OCI-LY7 (cell line): ENCODE data around the gene PGAP6. TPM values are rescaled to one million over a fixed set of nuclear protein-coding genes. Genes with fewer than 3 reads are reported as not detected.

Experiments used
- BruUV-seq: library from RNA; stranded (reverse); fragments of 400-500 nt; replicated peaks from 2 replicates; lab custom pipeline; 2021; lab: Mats Ljungman, UMichigan
- CTCF ChIA-PET: fragments of 300-600 bp; sonication (Branson Sonifier 250); formaldehyde crosslinking; loops from one replicate; lab custom pipeline; 2022; ENCODE audit warnings: antibody characterized with exemption; ENCODE audit not compliant: unreplicated experiment; lab: Charles Lee
- POLR2A ChIA-PET: fragments of 300-600 bp; sonication (Branson Sonifier 250); formaldehyde crosslinking; loops from one replicate; lab custom pipeline; 2022; ENCODE audit warnings: antibody characterized with exemption; lab: Charles Lee
- DNase-seq: peaks from one replicate; pipeline ENCODE4 v3.0.0-alpha.2; 2015; ENCODE audit warnings: low spot score
- H2AFZ ChIP-seq: fragments of 200-600 bp; sonication (generic), shearing (Covaris generic); 2 replicates; pipeline ENCODE4 v1.6.1; 2014; ENCODE audit warnings: mild to moderate bottlenecking, antibody characterized with exemption, low read length, moderate library complexity
- H3K27ac ChIP-seq: fragments of 200-600 bp; sonication (generic); 2 replicates; pipeline ENCODE4 v1.5.1; 2014; ENCODE audit warnings: mixed run types, low read depth, mild to moderate bottlenecking, moderate library complexity, low read length, inconsistent platforms; ENCODE audit not compliant: poor library complexity, severe bottlenecking
- H3K36me3 ChIP-seq: fragments of 200-600 bp; sonication (generic); 2 replicates; pipeline ENCODE4 v1.6.1; 2014; ENCODE audit warnings: mild to moderate bottlenecking, antibody characterized with exemption, low read length, moderate library complexity, mixed read lengths; ENCODE audit not compliant: insufficient read depth
- H3K4me1 ChIP-seq: fragments of 200-600 bp; sonication (generic); 2 replicates; pipeline ENCODE4 v1.5.1; 2014; ENCODE audit warnings: mild to moderate bottlenecking, low read length; ENCODE audit not compliant: insufficient read depth, poor library complexity, severe bottlenecking
- H3K4me2 ChIP-seq: fragments of 200-600 bp; sonication (generic); 2 replicates; pipeline ENCODE4 v1.6.1; 2014; ENCODE audit warnings: mild to moderate bottlenecking, low read length
- H3K4me3 ChIP-seq: fragments of 200-600 bp; sonication (generic); 2 replicates; pipeline ENCODE4 v1.5.1; 2014; ENCODE audit warnings: mild to moderate bottlenecking, low read depth, low read length; ENCODE audit not compliant: poor library complexity, severe bottlenecking
- H3K79me2 ChIP-seq: fragments of 200-600 bp; sonication (generic); 2 replicates; pipeline ENCODE4 v1.6.1; 2016; ENCODE audit warnings: low read depth, mild to moderate bottlenecking, low read length, moderate library complexity, mixed read lengths; ENCODE audit not compliant: insufficient read depth
- H3K9me2 ChIP-seq: fragments of 200-600 bp; sonication (generic); 2 replicates; pipeline ENCODE4 v1.6.1; 2016; ENCODE audit warnings: mild to moderate bottlenecking, low read length, mixed read lengths; ENCODE audit not compliant: insufficient read depth
- H3K9me3 ChIP-seq: fragments of 200-600 bp; sonication (generic); 2 replicates; pipeline ENCODE4 v1.6.1; 2014; ENCODE audit warnings: mild to moderate bottlenecking, mixed run types, low read length, mixed read lengths
- H4K20me1 ChIP-seq: fragments of 200-600 bp; sonication (generic); 2 replicates; pipeline ENCODE4 v1.6.1; 2014; ENCODE audit warnings: mild to moderate bottlenecking, antibody characterized with exemption, low read length, moderate library complexity, mixed read lengths; ENCODE audit not compliant: insufficient read depth
- CTCF ChIP-seq: fragments of 200-600 bp; sonication (generic); conservative IDR thresholded peaks from 2 replicates; pipeline ENCODE4 v1.5.1; 2014; ENCODE audit warnings: mild to moderate bottlenecking, antibody characterized with exemption, low read length, moderate library complexity, mixed read lengths
- EZH2phosphoT487 ChIP-seq: fragments of 200-600 bp; sonication (generic); IDR thresholded peaks from 2 replicates; pipeline ENCODE4 v1.6.1; 2018; ENCODE audit warnings: low read depth, borderline replicate concordance, mild to moderate bottlenecking, mixed run types, antibody characterized with exemption, low read length, moderate library complexity, mixed read lengths
- intact Hi-C: fragments of 100-400 bp; cut with micrococcal nuclease; formaldehyde crosslinking; loops from one replicate; pipeline ENCODE4 v1.10.0; 2022; ENCODE audit not compliant: unreplicated experiment
- total RNA-seq, 2 experiments: library from RNA; depleted of rRNA in 1 of 2; stranded (reverse); fragments of >200 nt in 1 of 2; shearing (Covaris generic) in 1 of 2; gene quantifications; 2 replicates each; pipeline ENCODE4 v1.2.3, GENCODE V29; 2014 to 2022

The PGAP6 gene
- total RNA-seq, 2 experiments from 2014 or later: 41.2 to 50.6 TPM

- no TSS peak for BruUV-seq
- no peak for DNase-seq
- no peak overlapping the region for H3K4me3 ChIP-seq
- no peaks in the 10 kb centered on the region for H3K9me2 ChIP-seq
- no peak overlapping the region for H3K27ac ChIP-seq
- ChIA-PET CTCF (no interaction called here), POLR2A (no interaction called here)
- intact Hi-C loops: loop anchor here (2.0 kb wide), 1 partner anchor 17 kb away; no protein-coding TSS in a partner anchor
- no peak overlapping the region for H2AFZ ChIP-seq
- TF ChIP-seq EZH2phosphoT487: no peak
- TF ChIP-seq CTCF: no peak
- no peaks in the 10 kb centered on the region for H4K20me1 ChIP-seq
- no peak overlapping the region for H3K4me2 ChIP-seq
- no peaks in the 10 kb centered on the region for H3K9me3 ChIP-seq
- H3K4me1 ChIP-seq: peaks cover 28% of the 10 kb centered on the region
- no peaks in the 10 kb centered on the region; the same call in 1 of the 2 replicates for H3K79me2 ChIP-seq
- H3K36me3 ChIP-seq: no peaks in the 10 kb centered on the region
These were observed 17.7 kb upstream of the PGAP6 start for GRCh38 chr16:399340-400019.

DNA sequence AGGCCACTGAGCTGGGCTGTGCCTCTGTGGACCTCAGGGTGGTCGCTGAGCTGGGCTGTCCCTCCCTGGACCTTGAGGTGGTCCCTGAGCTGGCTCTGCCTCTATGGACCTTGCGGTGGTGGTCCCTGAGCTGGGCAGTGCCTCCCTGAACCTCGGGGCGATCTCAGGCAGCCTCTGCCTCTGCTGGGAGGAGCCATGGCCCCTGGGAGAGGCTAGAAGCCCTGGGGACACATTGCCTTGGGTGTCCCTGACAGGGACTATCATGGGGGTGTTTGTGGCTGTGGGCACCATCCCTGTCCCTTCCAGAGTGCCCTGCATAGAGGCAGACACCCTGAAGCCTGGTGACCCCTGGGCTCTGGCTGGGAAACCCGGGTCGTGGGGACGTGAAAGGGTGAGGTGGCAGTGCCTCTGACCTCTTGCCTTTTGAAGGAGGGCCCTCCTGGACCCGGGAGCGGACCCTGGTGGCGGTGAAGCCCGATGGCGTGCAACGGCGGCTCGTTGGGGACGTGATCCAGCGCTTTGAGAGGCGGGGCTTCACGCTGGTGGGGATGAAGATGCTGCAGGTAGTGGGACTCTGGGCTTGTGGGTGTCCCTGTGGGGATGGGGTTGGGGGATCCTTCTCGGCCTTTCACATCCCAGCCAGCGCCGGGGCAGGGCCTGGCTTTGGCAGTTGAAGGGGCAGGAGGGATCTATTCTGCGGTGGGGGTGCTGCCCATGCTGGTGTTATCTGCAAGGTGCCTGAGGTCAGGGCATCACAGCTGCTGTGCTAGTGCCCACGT, 17.0 kb upstream of the PGAP6 start:
- TF ChIP-seq CTCF: no peak
- no peak for TF ChIP-seq EZH2phosphoT487
- Histone ChIP-seq H3K9me3 (no peaks in the 10 kb centered on the region), H3K27ac (no peak overlapping the region), H3K36me3 (no peaks in the 10 kb centered on the region), H2AFZ (no peak overlapping the region), H4K20me1 (no peaks in the 10 kb centered on the region), H3K4me3 (no peak overlapping the region), H3K79me2 (no peaks in the 10 kb centered on the region; the same call in 1 of the 2 replicates), H3K4me1 (peaks cover 28% of the 10 kb centered on the region), H3K4me2 (no peak overlapping the region), H3K9me2 (no peaks in the 10 kb centered on the region)
- no peak for DNase-seq
- intact Hi-C loops: no loop called here
- POLR2A ChIA-PET: interaction anchor here (0.6 kb wide), 1 partner anchor 13 kb away, joined by 5 read pairs; no protein-coding TSS in a partner anchor
- no TSS peak for BruUV-seq
- CTCF ChIA-PET: no interaction called here
